ENCODE measurements around the gene UGT2B10. TPM values are rescaled to one million over a fixed set of nuclear protein-coding genes. Genes with fewer than 3 reads are reported as not detected.

Gene UGT2B10
- total RNA-seq, 4 donors from 2014 or later = not detected

- H3K9me3 ChIP-seq = no peaks in the 10 kb centered on the region
- H3K27ac ChIP-seq = peak overlapping the region in 2 of 4 donors; percentile 52 to 67
- peaks cover 0 to 7% (median 0%) of the 10 kb centered on the region in 4 donors for H3K4me1 ChIP-seq
- H3K36me3 ChIP-seq = no peaks in the 10 kb centered on the region
- TF ChIP-seq CTCF (IDR thresholded peaks at IDR 0.05) (no peak), POLR2A (IDR thresholded peaks at IDR 0.05) (no peak)
- no peak overlapping the region for H3K4me3 ChIP-seq
- no peak for DNase-seq
- no peaks in the 10 kb centered on the region for H3K27me3 ChIP-seq
Measured at GRCh38 chr4:68865188-68865638, 49.4 kb downstream of the UGT2B10 start.

GRCh38 chr4:68865760-68866159 is 50.0 kb downstream of the UGT2B10 start:
- H3K9me3 ChIP-seq = no peaks in the 10 kb centered on the region
- H3K4me1 ChIP-seq = peaks cover 0 to 7% (median 0%) of the 10 kb centered on the region in 4 donors
- peak overlapping the region in 2 of 4 donors; percentile 3 to 52 for H3K27ac ChIP-seq
- no peaks in the 10 kb centered on the region for H3K27me3 ChIP-seq
- H3K4me3 ChIP-seq = no peak overlapping the region
- no peak for DNase-seq
- TF ChIP-seq CTCF (IDR thresholded peaks at IDR 0.05) (no peak), POLR2A (IDR thresholded peaks at IDR 0.05) (no peak)
- no peaks in the 10 kb centered on the region for H3K36me3 ChIP-seq

- Histone ChIP-seq H3K27ac (no peak overlapping the region), H3K4me1 (peaks cover 0 to 7% (median 0%) of the 10 kb centered on the region in 4 donors), H3K4me3 (no peak overlapping the region), H3K36me3 (no peaks in the 10 kb centered on the region), H3K9me3 (no peaks in the 10 kb centered on the region), H3K27me3 (no peaks in the 10 kb centered on the region)
- no peak for DNase-seq
- no peak for TF ChIP-seq POLR2A (IDR thresholded peaks at IDR 0.05)
- TF ChIP-seq CTCF (IDR thresholded peaks at IDR 0.05) = no peak
Measured at GRCh38 chr4:68869274-68869773, 53.5 kb downstream of the UGT2B10 start.

- H3K9me3 ChIP-seq = no peaks in the 10 kb centered on the region
- H3K27me3 ChIP-seq = no peaks in the 10 kb centered on the region
- TF ChIP-seq POLR2A (IDR thresholded peaks at IDR 0.05) = no peak
- peaks cover 0 to 7% (median 0%) of the 10 kb centered on the region in 4 donors for H3K4me1 ChIP-seq
- DNase-seq = no peak
- no peaks in the 10 kb centered on the region for H3K36me3 ChIP-seq
- peak overlapping the region in 2 of 4 donors; percentile 11 for H3K4me3 ChIP-seq
- H3K27ac ChIP-seq = peak overlapping the region in 2 of 4 donors; percentile 52 to 62
Measured at GRCh38 chr4:68871809-68872642, 56.2 kb downstream of the UGT2B10 start.

- Histone ChIP-seq H3K27me3 (no peaks in the 10 kb centered on the region), H3K27ac (peak overlapping the region in 2 of 4 donors; percentile 52 to 62), H3K4me1 (peaks cover 0 to 7% (median 0%) of the 10 kb centered on the region in 4 donors), H3K4me3 (peak overlapping the region in 1 of 4 donors; percentile 11), H3K9me3 (no peaks in the 10 kb centered on the region), H3K36me3 (no peaks in the 10 kb centered on the region)
- no peak for DNase-seq
- TF ChIP-seq CTCF (IDR thresholded peaks at IDR 0.05) (no peak), POLR2A (IDR thresholded peaks at IDR 0.05) (no peak)
Measured at GRCh38 chr4:68872643-68873502, 57.1 kb downstream of the UGT2B10 start.
